ENCODE results near the gene ISM2. TPM values are rescaled to one million over a fixed set of nuclear protein-coding genes. Genes with fewer than 3 reads are reported as not detected.

Gene ISM2
- total RNA-seq, 1 donor from 2014 or later: not detected

- Mint-ChIP-seq H3K4me3 (ENCODE audit: low read depth) (peak overlapping the region; percentile 97), H3K9me3 (no peaks in the 10 kb centered on the region), H3K4me1 (ENCODE audit: low read depth) (peaks cover 23% of the 10 kb centered on the region), H3K36me3 (ENCODE audit: low read depth) (peaks cover 42% of the 10 kb centered on the region), H3K27me3 (ENCODE audit: low read depth) (no peaks in the 10 kb centered on the region), H3K27ac (no peak overlapping the region)
- intact Hi-C loops (cut with micrococcal nuclease): loop anchor here (5.0 kb wide), 2 partner anchors 154 to 186 kb away; no protein-coding TSS in a partner anchor
- no peak for DNase-seq (ENCODE audit: low spot score)
Observed at GRCh38 chr14:77455966-77456640, 42.5 kb downstream of the ISM2 start.

- H3K27ac Mint-ChIP-seq: no peak overlapping the region
- peaks cover 29% of the 10 kb centered on the region for H3K36me3 Mint-ChIP-seq (ENCODE audit: low read depth)
Observed at GRCh38 chr14:77442196-77442595, 56.4 kb downstream of the ISM2 start.

GRCh38 chr14:77439861-77440260 is 58.8 kb downstream of the ISM2 start:
- no peaks in the 10 kb centered on the region for H3K27me3 Mint-ChIP-seq (ENCODE audit: low read depth)
- intact Hi-C loops (cut with micrococcal nuclease): no loop called here
- no peaks in the 10 kb centered on the region for H3K9me3 Mint-ChIP-seq
- peaks cover 35% of the 10 kb centered on the region for H3K36me3 Mint-ChIP-seq (ENCODE audit: low read depth)
- no peak for DNase-seq (ENCODE audit: low spot score)
- H3K4me3 Mint-ChIP-seq (ENCODE audit: low read depth): no peak overlapping the region
- H3K27ac Mint-ChIP-seq: no peak overlapping the region
- H3K4me1 Mint-ChIP-seq (ENCODE audit: low read depth): no peaks in the 10 kb centered on the region

More at GRCh38 chr14:77442196-77442595, 56.4 kb downstream of the ISM2 start:
- Mint-ChIP-seq H3K4me3 (ENCODE audit: low read depth) (no peak overlapping the region), H3K9me3 (no peaks in the 10 kb centered on the region), H3K4me1 (ENCODE audit: low read depth) (no peaks in the 10 kb centered on the region), H3K27me3 (ENCODE audit: low read depth) (no peaks in the 10 kb centered on the region)
- DNase-seq (ENCODE audit: low spot score): no peak
- intact Hi-C loops (cut with micrococcal nuclease): no loop called here

GRCh38 chr14:77438596-77438995 is 60.0 kb downstream of the ISM2 start:
- Mint-ChIP-seq H3K9me3 (no peaks in the 10 kb centered on the region), H3K27me3 (ENCODE audit: low read depth) (no peaks in the 10 kb centered on the region), H3K4me1 (ENCODE audit: low read depth) (no peaks in the 10 kb centered on the region), H3K36me3 (ENCODE audit: low read depth) (peaks cover 45% of the 10 kb centered on the region), H3K4me3 (ENCODE audit: low read depth) (no peak overlapping the region), H3K27ac (no peak overlapping the region)
- intact Hi-C loops (cut with micrococcal nuclease): no loop called here
- no peak for DNase-seq (ENCODE audit: low spot score)

- Mint-ChIP-seq H3K36me3 (ENCODE audit: low read depth) (peaks cover 29% of the 10 kb centered on the region), H3K27ac (no peak overlapping the region), H3K27me3 (ENCODE audit: low read depth) (no peaks in the 10 kb centered on the region), H3K4me3 (ENCODE audit: low read depth) (no peak overlapping the region), H3K4me1 (ENCODE audit: low read depth) (no peaks in the 10 kb centered on the region), H3K9me3 (no peaks in the 10 kb centered on the region)
- intact Hi-C loops (cut with micrococcal nuclease): no loop called here
- DNase-seq (ENCODE audit: low spot score): no peak
Observed at GRCh38 chr14:77436042-77436441, 62.6 kb downstream of the ISM2 start.

GRCh38 chr14:77426396-77426795 is 72.2 kb downstream of the ISM2 start:
- Mint-ChIP-seq H3K4me3 (ENCODE audit: low read depth) (no peak overlapping the region), H3K9me3 (no peaks in the 10 kb centered on the region), H3K27ac (no peak overlapping the region), H3K27me3 (ENCODE audit: low read depth) (no peaks in the 10 kb centered on the region), H3K4me1 (ENCODE audit: low read depth) (no peaks in the 10 kb centered on the region), H3K36me3 (ENCODE audit: low read depth) (peaks cover 64% of the 10 kb centered on the region)
- intact Hi-C loops (cut with micrococcal nuclease): no loop called here
- DNase-seq (ENCODE audit: low spot score): no peak

- Mint-ChIP-seq H3K27ac (no peak overlapping the region), H3K27me3 (ENCODE audit: low read depth) (no peaks in the 10 kb centered on the region), H3K36me3 (ENCODE audit: low read depth) (peaks cover 73% of the 10 kb centered on the region), H3K4me1 (ENCODE audit: low read depth) (no peaks in the 10 kb centered on the region), H3K4me3 (ENCODE audit: low read depth) (no peak overlapping the region), H3K9me3 (peaks cover 4% of the 10 kb centered on the region)
- no peak for DNase-seq (ENCODE audit: low spot score)
- intact Hi-C loops (cut with micrococcal nuclease): no loop called here
Observed at GRCh38 chr14:77424862-77425261, 73.8 kb downstream of the ISM2 start.

Other genes starting within 250 kb of the ISM2 start
- gene NGB, start 227.6 kb downstream of the ISM2 start, total RNA-seq: not detected in 2 replicates
- gene POMT2, start 177.9 kb downstream of the ISM2 start, total RNA-seq: 23.4 and 27.7 TPM in 2 replicates
- 11.7 and 12.6 TPM in 2 replicates for gene GSTZ1, start 177.8 kb downstream of the ISM2 start, total RNA-seq
- gene TMED8, start 121.7 kb downstream of the ISM2 start, total RNA-seq: 28.0 and 29.0 TPM in 2 replicates
- 0.41 and 0.57 TPM in 2 replicates for gene SAMD15, start 121.4 kb downstream of the ISM2 start, total RNA-seq
- gene NOXRED1, start 75.3 kb downstream of the ISM2 start, total RNA-seq: 0.23 and 0.25 TPM in 2 replicates
- 15.7 and 16.5 TPM in 2 replicates for gene VIPAS39, start 41.2 kb downstream of the ISM2 start, total RNA-seq
- gene AHSA1, start 40.7 kb downstream of the ISM2 start, total RNA-seq: 301 and 332 TPM in 2 replicates
- gene SPTLC2, start 117.8 kb upstream of the ISM2 start, total RNA-seq: 26.6 and 29.6 TPM in 2 replicates
- gene ALKBH1, start 209.2 kb upstream of the ISM2 start, total RNA-seq: 14.6 and 15.3 TPM in 2 replicates
- gene SLIRP, start 209.3 kb upstream of the ISM2 start, total RNA-seq: 133 and 145 TPM in 2 replicates

Measured in activated T-helper 2 cell treated with anti-CD3 and anti-CD28 coated beads, Interferon-gamma antibody, Interleukin-2, Interleukin-4, amounts not matched to agents 10 μg/mL and 5 μg/mL and 100 μg/mL, durations not matched to agents 14 hours and 24 hours and 36 hours (primary cell).